GM10248 (cell line): ENCODE measurements around the gene TRIM42.

Experiments used
- CTCF ChIA-PET: fragments of 300-600 bp; sonication (Branson Sonifier 250); formaldehyde crosslinking; extraction: SDS; loops from one replicate; lab custom pipeline; 2021; ENCODE audit warnings: antibody characterized with exemption; lab: Yijun Ruan, JAX
- POLR2A ChIA-PET: fragments of 350-650 bp; sonication (Branson Sonifier 250); formaldehyde crosslinking; extraction: SDS; loops from one replicate; lab custom pipeline; 2020; ENCODE audit warnings: antibody characterized with exemption; lab: Yijun Ruan, JAX
- DNase-seq: peaks from one replicate; pipeline ENCODE4 v3.0.0; 2012; ENCODE audit errors: extremely low spot score
- TF ChIP-seq, protein P1 (sequence below): IDR thresholded peaks from 2 replicates; pipeline ENCODE4 v1.5.1; 2012; ENCODE audit warnings: mild to moderate bottlenecking, low read depth; ENCODE audit errors: extremely low read depth, missing control alignments, control extremely low read depth

The TRIM42 gene

DNA sequence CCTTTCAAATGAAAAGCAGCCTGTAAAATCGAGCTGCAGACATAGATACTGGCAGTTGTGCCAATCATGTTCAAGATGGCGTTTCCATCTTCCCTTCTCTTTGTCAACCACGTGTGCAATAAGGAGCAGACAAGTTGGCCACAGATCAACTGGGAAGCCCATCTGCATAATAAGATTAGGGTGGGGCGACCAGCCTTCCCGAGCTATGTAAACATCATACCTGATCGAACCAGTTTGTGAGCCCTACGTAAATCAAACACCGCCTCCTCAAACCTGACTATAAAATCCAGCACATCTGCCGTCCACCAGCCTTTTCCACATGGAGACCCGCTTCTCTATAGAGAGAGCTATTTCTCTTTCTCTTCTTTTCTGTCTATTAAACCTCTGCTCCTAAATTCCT lies 37.2 kb downstream of the TRIM42 start:
- TF ChIP-seq, protein P1, sequence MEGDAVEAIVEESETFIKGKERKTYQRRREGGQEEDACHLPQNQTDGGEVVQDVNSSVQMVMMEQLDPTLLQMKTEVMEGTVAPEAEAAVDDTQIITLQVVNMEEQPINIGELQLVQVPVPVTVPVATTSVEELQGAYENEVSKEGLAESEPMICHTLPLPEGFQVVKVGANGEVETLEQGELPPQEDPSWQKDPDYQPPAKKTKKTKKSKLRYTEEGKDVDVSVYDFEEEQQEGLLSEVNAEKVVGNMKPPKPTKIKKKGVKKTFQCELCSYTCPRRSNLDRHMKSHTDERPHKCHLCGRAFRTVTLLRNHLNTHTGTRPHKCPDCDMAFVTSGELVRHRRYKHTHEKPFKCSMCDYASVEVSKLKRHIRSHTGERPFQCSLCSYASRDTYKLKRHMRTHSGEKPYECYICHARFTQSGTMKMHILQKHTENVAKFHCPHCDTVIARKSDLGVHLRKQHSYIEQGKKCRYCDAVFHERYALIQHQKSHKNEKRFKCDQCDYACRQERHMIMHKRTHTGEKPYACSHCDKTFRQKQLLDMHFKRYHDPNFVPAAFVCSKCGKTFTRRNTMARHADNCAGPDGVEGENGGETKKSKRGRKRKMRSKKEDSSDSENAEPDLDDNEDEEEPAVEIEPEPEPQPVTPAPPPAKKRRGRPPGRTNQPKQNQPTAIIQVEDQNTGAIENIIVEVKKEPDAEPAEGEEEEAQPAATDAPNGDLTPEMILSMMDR, result no peak
- ChIA-PET CTCF (no interaction called here), POLR2A (no interaction called here)
- no peak for DNase-seq

DNA sequence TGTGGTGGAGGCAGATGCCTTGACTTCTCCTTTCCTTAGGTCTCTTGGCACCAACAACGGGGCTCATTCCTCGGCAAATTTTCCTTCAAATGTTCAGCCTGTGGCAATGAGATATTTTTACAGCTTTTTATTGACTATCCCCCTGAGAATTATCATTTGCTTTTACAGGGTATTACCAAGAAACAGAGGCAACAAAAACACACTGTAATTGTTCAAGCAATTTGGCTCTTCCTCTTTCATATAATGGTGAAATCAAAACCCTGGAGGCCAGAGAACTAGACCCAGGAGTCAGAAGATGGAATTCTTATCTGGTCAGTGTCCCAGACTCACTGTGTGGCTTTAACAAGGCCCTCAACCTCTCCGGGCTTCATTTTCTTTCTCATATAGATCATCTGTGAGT lies 40.1 kb downstream of the TRIM42 start:
- ChIA-PET CTCF (interaction anchor here (2.1 kb wide), 1 partner anchor 13 kb away, joined by 9 read pairs; no protein-coding TSS in a partner anchor), POLR2A (no interaction called here)
- no peak for DNase-seq
- TF ChIP-seq, protein P1, result no peak

DNA sequence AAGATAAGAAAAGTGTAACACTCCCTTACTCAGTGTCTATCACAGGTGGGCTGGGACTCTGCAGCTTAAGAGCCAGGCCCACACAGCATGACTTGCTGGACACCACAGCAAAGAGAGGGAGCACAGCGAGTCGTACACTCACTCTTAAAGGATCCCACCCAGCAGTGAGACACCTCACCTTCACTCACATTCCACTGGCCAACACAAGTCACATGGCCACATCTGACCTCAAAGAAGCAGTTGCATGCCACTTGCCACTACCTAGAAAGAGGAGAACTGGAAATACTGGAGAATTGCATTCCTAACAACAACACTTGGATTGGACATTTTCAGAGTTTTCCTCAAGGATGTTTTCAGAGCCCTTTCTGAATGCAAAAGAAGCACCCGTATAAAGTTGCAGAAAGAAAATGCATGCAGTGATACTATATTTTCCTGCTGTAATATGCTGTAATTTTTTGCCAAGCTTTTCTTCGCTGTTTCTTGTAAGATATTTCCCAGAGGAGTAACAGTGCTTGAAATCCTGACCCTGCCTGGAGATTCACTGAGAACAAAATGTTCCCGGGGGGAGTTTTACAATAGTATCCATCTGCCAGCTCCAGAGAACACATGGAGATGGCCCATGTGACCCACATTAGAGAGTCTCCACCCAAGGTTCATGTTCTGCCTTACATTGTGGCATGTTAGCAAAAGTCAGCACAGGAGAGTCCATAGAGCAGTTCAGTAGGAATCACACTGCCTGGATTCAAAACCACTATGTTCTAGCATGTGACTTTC lies 42.2 kb downstream of the TRIM42 start:
- POLR2A ChIA-PET, result no interaction called here
- TF ChIP-seq, protein P1, result no peak
- no peak for DNase-seq
- CTCF ChIA-PET, result interaction anchor here (2.1 kb wide), 1 partner anchor 16 kb away, joined by 9 read pairs; no protein-coding TSS in a partner anchor

DNA sequence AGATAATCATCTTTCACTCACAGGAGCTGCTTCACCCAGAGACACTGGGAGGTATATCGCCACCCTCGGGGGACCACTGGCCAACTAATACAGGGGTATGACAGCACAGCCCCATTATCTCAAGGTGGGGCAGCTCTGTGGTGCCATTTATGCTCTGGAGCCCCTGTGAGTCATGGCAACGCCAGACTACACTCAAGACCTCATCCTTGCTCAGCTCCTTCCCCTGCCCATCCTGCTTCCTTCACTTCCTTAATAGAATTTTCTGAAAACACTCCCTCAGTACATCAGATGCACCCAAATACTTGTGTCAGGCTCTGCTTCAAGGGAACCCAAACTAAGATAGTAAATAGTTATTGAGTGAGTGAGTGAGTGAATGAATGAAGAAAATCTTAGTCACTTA lies 45.7 kb downstream of the TRIM42 start:
- no peak for DNase-seq
- ChIA-PET POLR2A (no interaction called here), CTCF (no interaction called here)
- TF ChIP-seq, protein P1, result no peak

DNA sequence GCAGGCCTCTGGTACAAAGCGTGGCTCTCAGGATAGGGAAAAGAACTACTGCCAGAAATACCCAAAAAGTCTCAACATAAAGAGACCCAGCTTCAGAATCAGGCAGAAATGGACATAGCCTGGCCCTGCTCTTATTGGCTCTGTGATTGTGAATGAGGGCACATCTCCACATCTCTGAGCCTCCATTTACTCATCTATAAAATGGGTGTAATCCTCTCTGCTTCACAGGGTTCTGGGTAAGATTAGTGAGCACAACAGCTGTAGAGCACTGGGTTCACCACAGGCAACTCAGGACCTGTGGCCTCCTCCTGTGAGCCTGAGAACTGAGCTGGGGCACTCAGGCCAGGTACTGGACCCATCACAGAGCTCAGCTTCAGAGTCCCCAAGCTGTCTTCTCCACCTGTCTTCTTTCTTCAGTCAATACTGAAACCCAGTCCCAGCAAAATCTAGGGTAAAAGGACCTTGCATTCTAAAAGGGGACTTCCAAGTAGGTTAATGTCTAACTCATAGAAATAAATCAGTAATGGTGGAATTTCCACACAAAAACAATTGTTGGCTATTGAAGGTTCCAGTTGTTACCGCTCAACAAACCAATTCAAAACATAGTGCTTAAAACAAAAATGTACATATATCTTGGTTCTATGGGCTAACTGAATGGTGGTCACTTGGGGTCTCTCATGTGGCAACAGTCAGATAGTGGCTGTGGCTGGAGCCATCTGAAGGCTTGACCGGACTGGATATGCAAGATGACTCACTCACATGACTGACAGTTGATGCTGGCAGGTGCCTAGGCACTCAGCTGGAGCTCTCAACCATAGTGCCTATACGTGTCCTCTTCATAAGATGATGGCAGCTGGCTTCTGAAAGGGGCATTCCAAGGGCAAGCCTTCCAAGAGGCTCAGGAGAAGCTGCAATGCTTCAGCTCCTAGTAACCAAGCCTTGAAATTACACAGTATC lies 47.3 kb downstream of the TRIM42 start:
- DNase-seq, result peak; percentile 31
- TF ChIP-seq, protein P1, result no peak
- CTCF ChIA-PET, result interaction anchor here (1.5 to 2.7 kb wide), 2 partner anchors 12 to 50 kb away, joined by 3 to 17 read pairs; no protein-coding TSS in a partner anchor
- POLR2A ChIA-PET, result interaction anchor here (0.6 kb wide), 1 partner anchor 1944 kb away, joined by 3 read pairs; no protein-coding TSS in a partner anchor

DNA sequence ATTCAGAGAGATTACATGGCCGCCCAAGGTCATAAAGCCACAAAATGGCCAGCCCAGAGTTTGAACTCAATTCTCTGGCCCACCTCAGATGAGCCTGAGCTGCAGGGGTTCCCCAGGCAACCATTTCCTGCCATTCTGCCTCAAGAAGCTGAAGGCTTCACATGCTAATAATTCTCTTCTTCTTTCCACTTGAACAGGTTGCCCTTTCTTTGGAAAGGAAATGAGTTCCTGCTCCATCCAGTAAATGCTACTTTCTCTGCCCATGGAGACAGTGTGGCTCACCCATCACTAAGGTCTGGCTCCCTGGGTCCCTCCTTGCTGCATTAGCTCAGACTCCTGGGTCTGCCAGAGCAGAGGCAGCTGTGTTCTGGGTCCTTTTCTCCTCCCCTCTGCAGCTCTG lies 48.2 kb downstream of the TRIM42 start:
- ChIA-PET POLR2A (interaction anchor here (0.6 kb wide), 1 partner anchor 1945 kb away, joined by 3 read pairs; no protein-coding TSS in a partner anchor), CTCF (interaction anchor here (1.5 to 2.7 kb wide), 2 partner anchors 11 to 49 kb away, joined by 3 to 17 read pairs; no protein-coding TSS in a partner anchor)
- peak; percentile 23 for DNase-seq
- TF ChIP-seq, protein P1, result no peak
